Mammary epithelial cell (primary cell): ENCODE data around the gene ENTPD5.

Source experiments
- EZH2 ChIP-seq: IDR thresholded peaks from 2 replicates; pipeline ENCODE4 v1.6.1; 2012; ENCODE audit warnings: low read length, inconsistent platforms, borderline replicate concordance
- TF ChIP-seq, protein P1 (sequence below), 2 donors: IDR thresholded peaks in 1 of 2; conservative IDR thresholded peaks in 1 of 2; 2 replicates each; pipeline ENCODE4 v1.5.1; 2011 to 2012; ENCODE audit warnings: inconsistent platforms in 2 of 2, low read length in 2 of 2, mild to moderate bottlenecking in 2 of 2, control low read depth in 1 of 2, low read depth in 1 of 2; ENCODE audit not compliant: insufficient read depth in 1 of 2; ENCODE audit errors: extremely low read depth in 1 of 2

DNA sequence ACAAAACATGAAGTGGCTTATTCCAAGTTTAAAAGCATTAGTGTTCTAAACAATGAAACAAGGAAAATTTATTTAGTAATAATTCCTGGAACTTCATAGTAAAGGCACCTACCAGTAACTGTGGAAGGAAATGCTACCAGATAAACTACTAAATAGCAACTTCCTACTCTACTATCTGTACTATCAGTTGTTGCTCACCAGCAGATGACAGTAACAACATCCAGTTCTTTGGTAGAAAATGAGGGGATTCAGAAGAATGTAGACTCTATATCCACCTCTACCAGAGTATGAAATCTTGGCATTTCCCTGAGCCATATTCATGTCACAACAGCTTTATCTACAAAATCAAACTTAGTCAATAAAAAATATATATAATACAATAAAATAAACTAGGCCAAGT is 3.1 kb downstream of the ENTPD5 start:
- TF ChIP-seq, protein P1, sequence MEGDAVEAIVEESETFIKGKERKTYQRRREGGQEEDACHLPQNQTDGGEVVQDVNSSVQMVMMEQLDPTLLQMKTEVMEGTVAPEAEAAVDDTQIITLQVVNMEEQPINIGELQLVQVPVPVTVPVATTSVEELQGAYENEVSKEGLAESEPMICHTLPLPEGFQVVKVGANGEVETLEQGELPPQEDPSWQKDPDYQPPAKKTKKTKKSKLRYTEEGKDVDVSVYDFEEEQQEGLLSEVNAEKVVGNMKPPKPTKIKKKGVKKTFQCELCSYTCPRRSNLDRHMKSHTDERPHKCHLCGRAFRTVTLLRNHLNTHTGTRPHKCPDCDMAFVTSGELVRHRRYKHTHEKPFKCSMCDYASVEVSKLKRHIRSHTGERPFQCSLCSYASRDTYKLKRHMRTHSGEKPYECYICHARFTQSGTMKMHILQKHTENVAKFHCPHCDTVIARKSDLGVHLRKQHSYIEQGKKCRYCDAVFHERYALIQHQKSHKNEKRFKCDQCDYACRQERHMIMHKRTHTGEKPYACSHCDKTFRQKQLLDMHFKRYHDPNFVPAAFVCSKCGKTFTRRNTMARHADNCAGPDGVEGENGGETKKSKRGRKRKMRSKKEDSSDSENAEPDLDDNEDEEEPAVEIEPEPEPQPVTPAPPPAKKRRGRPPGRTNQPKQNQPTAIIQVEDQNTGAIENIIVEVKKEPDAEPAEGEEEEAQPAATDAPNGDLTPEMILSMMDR (conservative IDR thresholded peaks at IDR 0.05 in 1 of 2, IDR thresholded peaks at IDR 0.05 in 1 of 2; ENCODE audit: extremely low read depth in 1 of 2, insufficient read depth in 1 of 2, low read depth in 1 of 2, low read length in 2 of 2), result no peak
- no peak for TF ChIP-seq EZH2
